Measurements from ENCODE around the gene ALDH3B2. TPM values are rescaled to one million over a fixed set of nuclear protein-coding genes. Genes with fewer than 3 reads are reported as not detected.
"Not testable (repeated sequence)": the region's sequence is repeated elsewhere in the genome, so short reads cannot be mapped to it uniquely, and the experiment has no call there.

The ALDH3B2 gene
- total and polyA plus RNA-seq, 2 of the 8 experiments (the other 6 are each of a cell fraction or from before 2014, with no cell fraction given), result not detected

DNA sequence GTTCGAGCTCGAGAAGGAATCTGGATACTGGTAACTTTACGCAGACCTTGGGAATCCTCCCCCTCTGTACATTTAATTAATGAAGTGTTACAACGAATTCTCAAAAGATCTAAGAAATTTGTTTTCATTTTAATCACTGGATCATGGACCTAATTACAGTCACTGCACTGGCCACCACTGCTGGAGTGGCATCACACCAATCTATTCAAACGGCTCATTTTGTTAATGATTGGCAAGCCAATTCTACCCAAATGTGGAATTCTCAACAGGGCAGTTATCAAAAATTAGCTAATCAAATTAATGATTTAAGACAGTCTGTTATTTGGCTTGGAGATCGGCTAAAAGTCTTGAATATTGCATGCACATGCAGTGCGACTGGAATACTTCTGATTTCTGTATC lies 30.1 kb upstream of the ALDH3B2 start (continued):
- TF ChIP-seq EGR1 (IDR thresholded peaks at IDR 0.05; ENCODE audit: borderline replicate concordance, low read depth, low read length) (no peak), MAFK (IDR thresholded peaks at IDR 0.05; ENCODE audit: low read depth, low read length) (no peak)

DNA sequence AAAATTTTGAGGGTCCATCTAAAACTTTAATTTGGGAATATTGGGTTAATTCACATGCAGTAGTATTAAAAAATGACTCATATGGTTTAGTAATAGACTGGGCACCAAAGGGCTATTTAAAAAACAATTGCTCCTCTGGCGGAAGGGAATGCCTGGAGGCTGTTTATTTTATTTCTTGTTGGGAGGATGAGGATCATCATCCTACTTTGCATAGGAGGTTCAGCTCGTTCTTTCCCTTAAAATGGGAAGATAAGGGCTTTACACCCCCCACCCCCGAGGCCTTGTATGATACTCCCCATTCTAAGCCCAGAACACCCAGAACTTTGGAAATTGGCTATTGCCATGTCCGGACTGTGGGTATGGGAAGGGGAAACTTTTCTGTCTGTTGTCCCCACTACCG lies 29.3 kb upstream of the ALDH3B2 start:
- H2BK12ac ChIP-seq (ENCODE audit: low read depth, low read length); H3K4me3 ChIP-seq (ENCODE audit: extremely low read depth in 1 of 4, insufficient read depth in 2 of 4, low read depth in 3 of 4, low read length in 4 of 4); H2BK20ac ChIP-seq (ENCODE audit: low read length); H3K23me2 ChIP-seq (ENCODE audit: low read depth, low read length); H4K20me1 ChIP-seq (replicated peaks in 1 of 2; ENCODE audit: control insufficient read depth in 1 of 2, insufficient read depth in 2 of 2, low read length in 2 of 2); H3K23ac ChIP-seq (ENCODE audit: insufficient read length); H4K8ac ChIP-seq (ENCODE audit: extremely low read depth, insufficient read depth, low read length); H3K27me3 ChIP-seq (replicated peaks in 1 of 4; ENCODE audit: control insufficient read depth in 3 of 4, extremely low read depth in 1 of 4, insufficient read depth in 3 of 4, low read length in 3 of 4); H2BK120ac ChIP-seq (replicated peaks; ENCODE audit: low read depth, low read length); H4K91ac ChIP-seq (replicated peaks; ENCODE audit: insufficient read length, low read length); H3K4me2 ChIP-seq (ENCODE audit: insufficient read depth in 1 of 2, low read depth in 2 of 2, low read length in 2 of 2); H3K27ac ChIP-seq (ENCODE audit: low read depth, low read length); H3K14ac ChIP-seq (ENCODE audit: insufficient read length); H2BK5ac ChIP-seq (ENCODE audit: low read depth, low read length); H3K9me3 ChIP-seq (ENCODE audit: insufficient read depth in 2 of 2, low read depth in 1 of 2, low read length in 1 of 2); H3K56ac ChIP-seq (replicated peaks; ENCODE audit: insufficient read length, low read depth, low read length); H3K9ac ChIP-seq (replicated peaks in 1 of 4; ENCODE audit: extremely low read depth in 1 of 4, low read depth in 3 of 4, low read length in 3 of 4); H3K79me2 ChIP-seq (ENCODE audit: control insufficient read depth in 1 of 2, insufficient read depth in 2 of 2, low read length in 2 of 2); H3K79me1 ChIP-seq (ENCODE audit: low read depth, low read length); H3K4ac ChIP-seq (replicated peaks; ENCODE audit: insufficient read length, low read depth, low read length); DNase-seq (ENCODE audit: low read depth in 1 of 2, low spot score in 2 of 2); H3K4me1 ChIP-seq (replicated peaks in 1 of 4; ENCODE audit: control insufficient read depth in 3 of 4, insufficient read depth in 4 of 4, low read length in 3 of 4); H3K18ac ChIP-seq (ENCODE audit: extremely low read depth, low read length); H2AFZ ChIP-seq (ENCODE audit: low read length); H2AK5ac ChIP-seq (ENCODE audit: low read depth, low read length); H2BK15ac ChIP-seq (ENCODE audit: low read length); FAIRE-seq; H4K5ac ChIP-seq (ENCODE audit: insufficient read length, low read depth, low read length); H3K36me3 ChIP-seq (ENCODE audit: control insufficient read depth in 2 of 4, insufficient read depth in 4 of 4, low read length in 3 of 4); POLR2A ChIA-PET (ENCODE audit: partially characterized antibody): not testable (repeated sequence)
- CTCF ChIA-PET (ENCODE audit: partially characterized antibody), result interaction anchor here (0.6 to 1.7 kb wide), 3 partner anchors 12 to 94 kb away, joined by 3 to 5 read pairs (median 4); partner anchors contain the start of gene ALDH3B2
- WGBS, 2 experiments (ENCODE audit: extremely low coverage in 1 of 2, insufficient coverage in 1 of 2, insufficient read length in 1 of 2, insufficient replicate concordance in 2 of 2, low coverage in 1 of 2, low lambda C conversion rate in 2 of 2, missing lambda C conversion rate in 1 of 2), result 83% methylated on average over 5 of the region's 5 CpGs; no CpG with 5 or more reads in 1 of the 2 experiments

Data from H1 (cell line).